ENCODE results near the gene HOATZ. TPM values are rescaled to one million over a fixed set of nuclear protein-coding genes. Genes with fewer than 3 reads are reported as not detected.

Gene HOATZ
- not detected for total RNA-seq

- Histone ChIP-seq H3K9me3 (ENCODE audit: control insufficient read depth in 3 of 3, low read length in 3 of 3) (no peaks in the 10 kb centered on the region), H3K27me3 (ENCODE audit: control insufficient read depth in 3 of 3, insufficient read depth in 3 of 3, low read length in 3 of 3) (peaks cover 22 to 34% (median 27%) of the 10 kb centered on the region in 3 donors), H3K36me3 (ENCODE audit: control insufficient read depth in 3 of 3, insufficient read depth in 3 of 3, low read length in 3 of 3) (no peaks in the 10 kb centered on the region), H3K27ac (ENCODE audit: low read depth, low read length) (no peak within 1 kb of the TSS), H3K4me1 (ENCODE audit: control insufficient read depth in 3 of 3, insufficient read depth in 3 of 3, low read length in 3 of 3) (peaks cover 0 to 3% (median 0%) of the 10 kb centered on the region in 3 donors), H3K4me3 (ENCODE audit: low read length in 3 of 3) (no peak within 1 kb of the TSS), H3K9ac (ENCODE audit: low read depth in 1 of 3, low read length in 3 of 3) (no peak within 1 kb of the TSS)
Observed at GRCh38 chr11:111514216-111515031, at the start of gene HOATZ. Gene HOATZ, plus strand, starts transcription at chr11:111514778. Its CDS starts 7 bp downstream, at chr11:111514785.

GRCh38 chr11:111465400-111465799 lies 49.2 kb upstream of the HOATZ start:
- Histone ChIP-seq H3K4me1 (ENCODE audit: control insufficient read depth in 3 of 3, insufficient read depth in 3 of 3, low read length in 3 of 3) (peaks cover 0 to 4% (median 0%) of the 10 kb centered on the region in 3 donors), H3K9ac (ENCODE audit: low read depth in 1 of 3, low read length in 3 of 3) (no peak overlapping the region), H3K36me3 (ENCODE audit: control insufficient read depth in 3 of 3, insufficient read depth in 3 of 3, low read length in 3 of 3) (no peaks in the 10 kb centered on the region), H3K9me3 (ENCODE audit: control insufficient read depth in 3 of 3, low read length in 3 of 3) (no peaks in the 10 kb centered on the region), H3K27me3 (ENCODE audit: control insufficient read depth in 3 of 3, insufficient read depth in 3 of 3, low read length in 3 of 3) (peaks cover 0 to 5% (median 0%) of the 10 kb centered on the region in 3 donors), H3K27ac (ENCODE audit: low read depth, low read length) (no peak overlapping the region), H3K4me3 (ENCODE audit: low read length in 3 of 3) (no peak overlapping the region)

GRCh38 chr11:111466615-111467014 lies 48.0 kb upstream of the HOATZ start:
- Histone ChIP-seq H3K9me3 (ENCODE audit: control insufficient read depth in 3 of 3, low read length in 3 of 3) (no peaks in the 10 kb centered on the region), H3K9ac (ENCODE audit: low read depth in 1 of 3, low read length in 3 of 3) (no peak overlapping the region), H3K27me3 (ENCODE audit: control insufficient read depth in 3 of 3, insufficient read depth in 3 of 3, low read length in 3 of 3) (no peaks in the 10 kb centered on the region), H3K36me3 (ENCODE audit: control insufficient read depth in 3 of 3, insufficient read depth in 3 of 3, low read length in 3 of 3) (no peaks in the 10 kb centered on the region), H3K4me3 (ENCODE audit: low read length in 3 of 3) (no peak overlapping the region), H3K27ac (ENCODE audit: low read depth, low read length) (no peak overlapping the region), H3K4me1 (ENCODE audit: control insufficient read depth in 3 of 3, insufficient read depth in 3 of 3, low read length in 3 of 3) (peaks cover 0 to 4% (median 0%) of the 10 kb centered on the region in 3 donors)

GRCh38 chr11:111469200-111469599 lies 45.4 kb upstream of the HOATZ start:
- H3K27me3 ChIP-seq (ENCODE audit: control insufficient read depth in 3 of 3, insufficient read depth in 3 of 3, low read length in 3 of 3) = no peaks in the 10 kb centered on the region
- peaks cover 0 to 4% (median 0%) of the 10 kb centered on the region in 3 donors for H3K4me1 ChIP-seq (ENCODE audit: control insufficient read depth in 3 of 3, insufficient read depth in 3 of 3, low read length in 3 of 3)
- no peak overlapping the region for H3K27ac ChIP-seq (ENCODE audit: low read depth, low read length)
- H3K36me3 ChIP-seq (ENCODE audit: control insufficient read depth in 3 of 3, insufficient read depth in 3 of 3, low read length in 3 of 3) = no peaks in the 10 kb centered on the region
- H3K9ac ChIP-seq (ENCODE audit: low read depth in 1 of 3, low read length in 3 of 3) = no peak overlapping the region
- no peak overlapping the region for H3K4me3 ChIP-seq (ENCODE audit: low read length in 3 of 3)
- H3K9me3 ChIP-seq (ENCODE audit: control insufficient read depth in 3 of 3, low read length in 3 of 3) = no peaks in the 10 kb centered on the region

- H3K9me3 ChIP-seq (ENCODE audit: control insufficient read depth in 3 of 3, low read length in 3 of 3) = no peaks in the 10 kb centered on the region
- H3K36me3 ChIP-seq (ENCODE audit: control insufficient read depth in 3 of 3, insufficient read depth in 3 of 3, low read length in 3 of 3) = no peaks in the 10 kb centered on the region
- H3K9ac ChIP-seq (ENCODE audit: low read depth in 1 of 3, low read length in 3 of 3) = no peak overlapping the region
- no peaks in the 10 kb centered on the region for H3K27me3 ChIP-seq (ENCODE audit: control insufficient read depth in 3 of 3, insufficient read depth in 3 of 3, low read length in 3 of 3)
- no peak overlapping the region for H3K4me3 ChIP-seq (ENCODE audit: low read length in 3 of 3)
- peaks cover 0 to 4% (median 0%) of the 10 kb centered on the region in 3 donors for H3K4me1 ChIP-seq (ENCODE audit: control insufficient read depth in 3 of 3, insufficient read depth in 3 of 3, low read length in 3 of 3)
- H3K27ac ChIP-seq (ENCODE audit: low read depth, low read length) = no peak overlapping the region
Observed at GRCh38 chr11:111472228-111472627, 42.4 kb upstream of the HOATZ start.

- no peaks in the 10 kb centered on the region for H3K9me3 ChIP-seq (ENCODE audit: control insufficient read depth in 3 of 3, low read length in 3 of 3)
- H3K9ac ChIP-seq (ENCODE audit: low read depth in 1 of 3, low read length in 3 of 3) = no peak overlapping the region
- no peaks in the 10 kb centered on the region for H3K36me3 ChIP-seq (ENCODE audit: control insufficient read depth in 3 of 3, insufficient read depth in 3 of 3, low read length in 3 of 3)
- no peak overlapping the region for H3K27ac ChIP-seq (ENCODE audit: low read depth, low read length)
- H3K4me3 ChIP-seq (ENCODE audit: low read length in 3 of 3) = no peak overlapping the region
- no peaks in the 10 kb centered on the region for H3K27me3 ChIP-seq (ENCODE audit: control insufficient read depth in 3 of 3, insufficient read depth in 3 of 3, low read length in 3 of 3)
- no peaks in the 10 kb centered on the region for H3K4me1 ChIP-seq (ENCODE audit: control insufficient read depth in 3 of 3, insufficient read depth in 3 of 3, low read length in 3 of 3)
Observed at GRCh38 chr11:111474432-111474831, 40.1 kb upstream of the HOATZ start.

GRCh38 chr11:111476366-111476765 lies 38.2 kb upstream of the HOATZ start:
- no peaks in the 10 kb centered on the region for H3K4me1 ChIP-seq (ENCODE audit: control insufficient read depth in 3 of 3, insufficient read depth in 3 of 3, low read length in 3 of 3)

GRCh38 chr11:111476956-111477355 lies 37.6 kb upstream of the HOATZ start:
- H3K27ac ChIP-seq (ENCODE audit: low read depth, low read length) = no peak overlapping the region

More at GRCh38 chr11:111476366-111476765, 38.2 kb upstream of the HOATZ start:
- Histone ChIP-seq H3K27me3 (ENCODE audit: control insufficient read depth in 3 of 3, insufficient read depth in 3 of 3, low read length in 3 of 3) (no peaks in the 10 kb centered on the region), H3K9me3 (ENCODE audit: control insufficient read depth in 3 of 3, low read length in 3 of 3) (no peaks in the 10 kb centered on the region), H3K9ac (ENCODE audit: low read depth in 1 of 3, low read length in 3 of 3) (no peak overlapping the region), H3K36me3 (ENCODE audit: control insufficient read depth in 3 of 3, insufficient read depth in 3 of 3, low read length in 3 of 3) (no peaks in the 10 kb centered on the region), H3K27ac (ENCODE audit: low read depth, low read length) (no peak overlapping the region), H3K4me3 (ENCODE audit: low read length in 3 of 3) (no peak overlapping the region)

GRCh38 chr11:111477898-111478297 lies 36.7 kb upstream of the HOATZ start:
- H3K36me3 ChIP-seq (ENCODE audit: control insufficient read depth in 3 of 3, insufficient read depth in 3 of 3, low read length in 3 of 3) = no peaks in the 10 kb centered on the region
- no peaks in the 10 kb centered on the region for H3K4me1 ChIP-seq (ENCODE audit: control insufficient read depth in 3 of 3, insufficient read depth in 3 of 3, low read length in 3 of 3)
- no peaks in the 10 kb centered on the region for H3K27me3 ChIP-seq (ENCODE audit: control insufficient read depth in 3 of 3, insufficient read depth in 3 of 3, low read length in 3 of 3)
- no peak overlapping the region for H3K9ac ChIP-seq (ENCODE audit: low read depth in 1 of 3, low read length in 3 of 3)
- H3K27ac ChIP-seq (ENCODE audit: low read depth, low read length) = no peak overlapping the region
- no peak overlapping the region for H3K4me3 ChIP-seq (ENCODE audit: low read length in 3 of 3)
- peaks cover 0 to under 1% (median under 1%) of the 10 kb centered on the region in 3 donors for H3K9me3 ChIP-seq (ENCODE audit: control insufficient read depth in 3 of 3, low read length in 3 of 3)

More at GRCh38 chr11:111476956-111477355, 37.6 kb upstream of the HOATZ start:
- no peaks in the 10 kb centered on the region for H3K4me1 ChIP-seq (ENCODE audit: control insufficient read depth in 3 of 3, insufficient read depth in 3 of 3, low read length in 3 of 3)
- H3K9ac ChIP-seq (ENCODE audit: low read depth in 1 of 3, low read length in 3 of 3) = no peak overlapping the region
- H3K4me3 ChIP-seq (ENCODE audit: low read length in 3 of 3) = no peak overlapping the region
- H3K27me3 ChIP-seq (ENCODE audit: control insufficient read depth in 3 of 3, insufficient read depth in 3 of 3, low read length in 3 of 3) = no peaks in the 10 kb centered on the region
- no peaks in the 10 kb centered on the region for H3K9me3 ChIP-seq (ENCODE audit: control insufficient read depth in 3 of 3, low read length in 3 of 3)
- H3K36me3 ChIP-seq (ENCODE audit: control insufficient read depth in 3 of 3, insufficient read depth in 3 of 3, low read length in 3 of 3) = no peaks in the 10 kb centered on the region

GRCh38 chr11:111479666-111480065 lies 34.9 kb upstream of the HOATZ start:
- Histone ChIP-seq H3K27ac (ENCODE audit: low read depth, low read length) (no peak overlapping the region), H3K9me3 (ENCODE audit: control insufficient read depth in 3 of 3, low read length in 3 of 3) (peaks cover 0 to 4% (median 2%) of the 10 kb centered on the region in 3 donors)

More at GRCh38 chr11:111479666-111480065, 34.9 kb upstream of the HOATZ start:
- Histone ChIP-seq H3K4me3 (ENCODE audit: low read length in 3 of 3) (no peak overlapping the region), H3K36me3 (ENCODE audit: control insufficient read depth in 3 of 3, insufficient read depth in 3 of 3, low read length in 3 of 3) (no peaks in the 10 kb centered on the region), H3K9ac (ENCODE audit: low read depth in 1 of 3, low read length in 3 of 3) (no peak overlapping the region), H3K4me1 (ENCODE audit: control insufficient read depth in 3 of 3, insufficient read depth in 3 of 3, low read length in 3 of 3) (no peaks in the 10 kb centered on the region), H3K27me3 (ENCODE audit: control insufficient read depth in 3 of 3, insufficient read depth in 3 of 3, low read length in 3 of 3) (no peaks in the 10 kb centered on the region)

Data from skeletal muscle tissue (tissue), 4 donors.